NCI-H1417 treated with DMSO at 0.1 percent for 48 hours (cell line): Measurements from ENCODE around the gene CRACR2A.

ENCODE experiments used
- DNase-seq: peaks from one replicate; lab custom pipeline; 2025; lab: John Stamatoyannopoulos, UW

CRACR2A gene

GRCh38 chr12:3751151-3752095, 1.5 kb downstream of the CRACR2A start:
- no peak for DNase-seq

GRCh38 chr12:3750616-3751015, 2.3 kb downstream of the CRACR2A start:
- DNase-seq, result no peak

- DNase-seq, result no peak
Measured at GRCh38 chr12:3748620-3749019, 4.3 kb downstream of the CRACR2A start.

- no peak for DNase-seq
Measured at GRCh38 chr12:3747976-3748619, 4.8 kb downstream of the CRACR2A start.

GRCh38 chr12:3747543-3747942, 5.4 kb downstream of the CRACR2A start:
- no peak for DNase-seq

GRCh38 chr12:3746758-3747157, 6.2 kb downstream of the CRACR2A start:
- DNase-seq, result no peak

GRCh38 chr12:3745152-3745551, 7.8 kb downstream of the CRACR2A start:
- DNase-seq, result no peak

- no peak for DNase-seq
Measured at GRCh38 chr12:3744229-3744901, 8.5 kb downstream of the CRACR2A start.

GRCh38 chr12:3743803-3744202, 9.1 kb downstream of the CRACR2A start:
- no peak for DNase-seq

- no peak for DNase-seq
Measured at GRCh38 chr12:3741882-3742672, 10.8 kb downstream of the CRACR2A start.

GRCh38 chr12:3740480-3741231, 12.3 kb downstream of the CRACR2A start:
- no peak for DNase-seq

- DNase-seq, result no peak
Measured at GRCh38 chr12:3735432-3735831, 17.5 kb downstream of the CRACR2A start.

GRCh38 chr12:3732901-3733300, 20.0 kb downstream of the CRACR2A start:
- DNase-seq, result no peak

- no peak for DNase-seq
Measured at GRCh38 chr12:3730111-3730510, 22.8 kb downstream of the CRACR2A start.

- no peak for DNase-seq
Measured at GRCh38 chr12:3728686-3729085, 24.2 kb downstream of the CRACR2A start.

- no peak for DNase-seq
Measured at GRCh38 chr12:3727877-3728632, 24.9 kb downstream of the CRACR2A start.

- no peak for DNase-seq
Measured at GRCh38 chr12:3727354-3727753, 25.6 kb downstream of the CRACR2A start.

- no peak for DNase-seq
Measured at GRCh38 chr12:3726456-3726855, 26.5 kb downstream of the CRACR2A start.

- DNase-seq, result no peak
Measured at GRCh38 chr12:3725388-3726115, 27.4 kb downstream of the CRACR2A start.
